HG03342 (cell line): ENCODE data around the gene BRD7.

Source experiments
- ATAC-seq: cut with Tn5 transposase; IDR thresholded peaks from one replicate; pipeline ENCODE4 v1.9.1; 2021; ENCODE audit warnings: mild to moderate bottlenecking, moderate library complexity; ENCODE audit not compliant: unreplicated experiment

BRD7 gene

GRCh38 chr16:50390371-50390771, 21.6 kb upstream of the BRD7 start:
- ATAC-seq = no peak

GRCh38 chr16:50389900-50390299, 21.1 kb upstream of the BRD7 start:
- ATAC-seq = no peak

- no peak for ATAC-seq
These were observed 19.7 kb upstream of the BRD7 start for GRCh38 chr16:50388496-50388895.

GRCh38 chr16:50386774-50387173, 18.0 kb upstream of the BRD7 start:
- no peak for ATAC-seq

- no peak for ATAC-seq
These were observed 17.4 kb upstream of the BRD7 start for GRCh38 chr16:50386139-50386538.

GRCh38 chr16:50384500-50385135, 15.8 kb upstream of the BRD7 start:
- ATAC-seq = no peak

- no peak for ATAC-seq
These were observed 13.1 kb upstream of the BRD7 start for GRCh38 chr16:50381679-50382440.

- no peak for ATAC-seq
These were observed 9.6 kb upstream of the BRD7 start for GRCh38 chr16:50378417-50378816.

GRCh38 chr16:50377001-50377400, 8.2 kb upstream of the BRD7 start:
- ATAC-seq = no peak

- ATAC-seq = no peak
These were observed 5.0 kb upstream of the BRD7 start for GRCh38 chr16:50373780-50374179.

GRCh38 chr16:50373345-50373701, 4.5 kb upstream of the BRD7 start:
- no peak for ATAC-seq

- no peak for ATAC-seq
These were observed 4.0 kb upstream of the BRD7 start for GRCh38 chr16:50372611-50373344.

GRCh38 chr16:50371936-50372595, 3.3 kb upstream of the BRD7 start:
- ATAC-seq = no peak

- ATAC-seq = no peak
These were observed 2.4 kb upstream of the BRD7 start for GRCh38 chr16:50371036-50371716.

GRCh38 chr16:50369133-50369804, 481 bp upstream of the BRD7 start:
- no peak for ATAC-seq

GRCh38 chr16:50367777-50368409, 895 bp downstream of the BRD7 start:
- ATAC-seq = no peak

GRCh38 chr16:50365791-50366575, 2.8 kb downstream of the BRD7 start:
- ATAC-seq = no peak

GRCh38 chr16:50363656-50364055, 5.1 kb downstream of the BRD7 start:
- no peak for ATAC-seq

- no peak for ATAC-seq
These were observed 8.0 kb downstream of the BRD7 start for GRCh38 chr16:50360779-50361178.
